ENCODE data around the gene ARFGEF3. TPM values are rescaled to one million over a fixed set of nuclear protein-coding genes. Genes with fewer than 3 reads are reported as not detected.

Gene ARFGEF3
- polyA plus RNA-seq, 3 donors = 5.7 to 6.7 (median 6.6) TPM

Other genes with a start within 250 kb of the ARFGEF3 start
- 10 to 100 TPM; 15.9 to 19.9 (median 16.8) TPM for gene PERP, start 54.5 kb upstream of the ARFGEF3 start, polyA plus RNA-seq (ENCODE audit: insufficient read length in 3 of 3)
- under 1 TPM in 1 of 3 donors, not detected in 2; 0.13 TPM for gene PBOV1, start 56.6 kb downstream of the ARFGEF3 start, polyA plus RNA-seq (ENCODE audit: insufficient read length in 3 of 3)
- not detected for gene SMIM28, start 216.0 kb downstream of the ARFGEF3 start, polyA plus RNA-seq (ENCODE audit: insufficient read length in 3 of 3)
- gene HEBP2, start 242.3 kb downstream of the ARFGEF3 start, polyA plus RNA-seq (ENCODE audit: insufficient read length in 3 of 3) = 10 to 100 TPM; 45.0 to 60.4 (median 57.1) TPM

Measured in renal pelvis (tissue), 3 donors.